ENCODE measurements around the gene UBL4B.

Gene UBL4B

GRCh38 chr1:110155878-110156522 lies 43.8 kb downstream of the UBL4B start:
- peak; percentile 57 for DNase-seq (ENCODE audit: low read depth)

- DNase-seq (ENCODE audit: low read depth) = no peak
These were observed 46.0 kb downstream of the UBL4B start for GRCh38 chr1:110158261-110158660.

GRCh38 chr1:110159168-110159567 lies 46.9 kb downstream of the UBL4B start:
- DNase-seq (ENCODE audit: low read depth) = no peak

- DNase-seq (ENCODE audit: low read depth) = no peak
These were observed 48.4 kb downstream of the UBL4B start for GRCh38 chr1:110160538-110161100.

DNA sequence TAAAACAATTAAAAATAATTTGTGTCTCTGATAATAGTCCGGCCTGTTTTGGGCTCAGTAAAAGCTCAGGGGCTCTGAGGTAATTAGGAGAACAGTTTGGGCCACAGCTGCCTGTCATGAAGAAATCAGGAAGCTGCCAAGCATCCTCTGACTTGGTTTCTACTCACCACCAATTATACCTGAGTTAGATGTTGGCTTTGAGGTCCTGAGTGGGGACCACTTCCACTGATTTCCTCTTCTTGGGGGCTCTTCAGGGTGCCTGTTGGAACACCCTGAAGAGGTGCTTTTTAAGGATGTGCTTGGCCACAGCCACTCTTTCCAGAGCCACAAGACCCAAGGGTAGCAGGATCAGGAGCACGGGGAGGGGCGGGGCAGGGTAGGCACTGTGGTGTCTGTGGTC lies 48.9 kb downstream of the UBL4B start:
- DNase-seq (ENCODE audit: low read depth) = no peak

DNA sequence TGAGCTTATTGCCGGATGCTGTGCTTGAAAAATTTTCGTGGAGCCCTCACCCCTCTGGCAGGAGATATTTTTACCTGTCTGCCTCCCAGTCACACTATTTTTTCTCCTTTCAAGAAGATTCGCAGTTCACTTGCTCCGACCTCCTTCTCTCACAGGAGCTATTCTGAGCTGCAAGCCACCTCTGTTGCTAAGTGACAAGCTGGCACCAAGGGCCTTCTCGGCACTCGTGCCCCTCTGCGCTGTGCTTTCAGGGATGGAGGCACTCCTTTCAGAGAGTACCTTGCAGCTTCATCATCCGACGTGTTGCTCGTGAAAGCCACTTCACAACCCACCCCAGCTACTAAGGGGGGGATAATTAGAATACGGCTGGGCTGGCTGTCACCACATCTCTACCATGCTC lies 49.6 kb downstream of the UBL4B start:
- no peak for DNase-seq (ENCODE audit: low read depth)

All from amniotic epithelial cell (primary cell).